ENCODE data around the gene PKMYT1.

GRCh38 chr16:2950353-2950724 lies 29.9 kb downstream of the PKMYT1 start:
- TF ChIP-seq, protein P1, sequence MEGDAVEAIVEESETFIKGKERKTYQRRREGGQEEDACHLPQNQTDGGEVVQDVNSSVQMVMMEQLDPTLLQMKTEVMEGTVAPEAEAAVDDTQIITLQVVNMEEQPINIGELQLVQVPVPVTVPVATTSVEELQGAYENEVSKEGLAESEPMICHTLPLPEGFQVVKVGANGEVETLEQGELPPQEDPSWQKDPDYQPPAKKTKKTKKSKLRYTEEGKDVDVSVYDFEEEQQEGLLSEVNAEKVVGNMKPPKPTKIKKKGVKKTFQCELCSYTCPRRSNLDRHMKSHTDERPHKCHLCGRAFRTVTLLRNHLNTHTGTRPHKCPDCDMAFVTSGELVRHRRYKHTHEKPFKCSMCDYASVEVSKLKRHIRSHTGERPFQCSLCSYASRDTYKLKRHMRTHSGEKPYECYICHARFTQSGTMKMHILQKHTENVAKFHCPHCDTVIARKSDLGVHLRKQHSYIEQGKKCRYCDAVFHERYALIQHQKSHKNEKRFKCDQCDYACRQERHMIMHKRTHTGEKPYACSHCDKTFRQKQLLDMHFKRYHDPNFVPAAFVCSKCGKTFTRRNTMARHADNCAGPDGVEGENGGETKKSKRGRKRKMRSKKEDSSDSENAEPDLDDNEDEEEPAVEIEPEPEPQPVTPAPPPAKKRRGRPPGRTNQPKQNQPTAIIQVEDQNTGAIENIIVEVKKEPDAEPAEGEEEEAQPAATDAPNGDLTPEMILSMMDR (conservative IDR thresholded peaks at IDR 0.05 in 1 of 2, IDR thresholded peaks at IDR 0.05 in 1 of 2; ENCODE audit: extremely low read depth in 1 of 2, insufficient read depth in 1 of 2, low read depth in 1 of 2, low read length in 2 of 2) = no peak
- TF ChIP-seq EZH2 (IDR thresholded peaks at IDR 0.05; ENCODE audit: borderline replicate concordance, low read length) = no peak

Measured in mammary epithelial cell (primary cell).